ENCODE data around the gene NPSR1. TPM values are rescaled to one million over a fixed set of nuclear protein-coding genes. Genes with fewer than 3 reads are reported as not detected.

Gene NPSR1
- total RNA-seq, 4 donors from 2014 or later = not detected

DNA sequence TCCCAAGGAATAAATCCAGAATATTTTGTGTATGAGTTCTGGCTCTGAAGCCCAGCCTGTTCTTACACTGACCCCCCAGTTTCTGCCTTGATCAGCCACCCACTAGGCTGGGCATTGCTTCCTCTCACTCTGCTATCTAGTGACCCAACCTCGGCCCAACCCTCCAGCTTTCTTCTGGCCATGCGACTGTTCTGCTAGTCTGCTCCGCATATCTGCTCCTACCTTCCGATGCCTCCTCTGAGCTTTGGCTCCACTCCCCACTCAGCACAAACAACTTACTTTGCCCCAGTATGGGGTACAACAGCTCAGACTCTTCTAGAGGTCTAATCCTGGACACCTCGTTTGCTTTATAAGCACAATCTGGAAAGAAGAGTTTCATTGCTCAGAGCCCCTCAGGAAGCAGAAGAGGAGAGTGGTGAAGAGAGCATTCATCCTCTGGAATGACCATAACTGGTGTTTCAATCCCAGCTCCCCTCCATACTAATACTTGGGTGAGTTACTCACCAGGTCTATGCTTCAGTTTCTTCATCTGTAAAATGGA lies 99.6 kb downstream of the NPSR1 start:
- H3K9me3 ChIP-seq = no peaks in the 10 kb centered on the region
- TF ChIP-seq EP300 (IDR thresholded peaks at IDR 0.05) (no peak), POLR2A (IDR thresholded peaks at IDR 0.05; ENCODE audit: low read depth) (no peak), POLR2AphosphoS5 (IDR thresholded peaks at IDR 0.05) (no peak)
- TF ChIP-seq, protein P1, sequence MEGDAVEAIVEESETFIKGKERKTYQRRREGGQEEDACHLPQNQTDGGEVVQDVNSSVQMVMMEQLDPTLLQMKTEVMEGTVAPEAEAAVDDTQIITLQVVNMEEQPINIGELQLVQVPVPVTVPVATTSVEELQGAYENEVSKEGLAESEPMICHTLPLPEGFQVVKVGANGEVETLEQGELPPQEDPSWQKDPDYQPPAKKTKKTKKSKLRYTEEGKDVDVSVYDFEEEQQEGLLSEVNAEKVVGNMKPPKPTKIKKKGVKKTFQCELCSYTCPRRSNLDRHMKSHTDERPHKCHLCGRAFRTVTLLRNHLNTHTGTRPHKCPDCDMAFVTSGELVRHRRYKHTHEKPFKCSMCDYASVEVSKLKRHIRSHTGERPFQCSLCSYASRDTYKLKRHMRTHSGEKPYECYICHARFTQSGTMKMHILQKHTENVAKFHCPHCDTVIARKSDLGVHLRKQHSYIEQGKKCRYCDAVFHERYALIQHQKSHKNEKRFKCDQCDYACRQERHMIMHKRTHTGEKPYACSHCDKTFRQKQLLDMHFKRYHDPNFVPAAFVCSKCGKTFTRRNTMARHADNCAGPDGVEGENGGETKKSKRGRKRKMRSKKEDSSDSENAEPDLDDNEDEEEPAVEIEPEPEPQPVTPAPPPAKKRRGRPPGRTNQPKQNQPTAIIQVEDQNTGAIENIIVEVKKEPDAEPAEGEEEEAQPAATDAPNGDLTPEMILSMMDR (IDR thresholded peaks at IDR 0.05) = no peak
- intact Hi-C loops (cut with DNase I) = no loop called here
- no peak overlapping the region for H3K27ac ChIP-seq (replicated peaks in 1 of 4)
- no peak overlapping the region for H3K4me3 ChIP-seq
- no peak for DNase-seq (ENCODE audit: extremely low spot score)
- 91% methylated on average over 5 of the region's 5 CpGs for WGBS
- H3K36me3 ChIP-seq = no peaks in the 10 kb centered on the region
- H3K27me3 ChIP-seq = no peaks in the 10 kb centered on the region
- H3K4me1 ChIP-seq = no peaks in the 10 kb centered on the region

DNA sequence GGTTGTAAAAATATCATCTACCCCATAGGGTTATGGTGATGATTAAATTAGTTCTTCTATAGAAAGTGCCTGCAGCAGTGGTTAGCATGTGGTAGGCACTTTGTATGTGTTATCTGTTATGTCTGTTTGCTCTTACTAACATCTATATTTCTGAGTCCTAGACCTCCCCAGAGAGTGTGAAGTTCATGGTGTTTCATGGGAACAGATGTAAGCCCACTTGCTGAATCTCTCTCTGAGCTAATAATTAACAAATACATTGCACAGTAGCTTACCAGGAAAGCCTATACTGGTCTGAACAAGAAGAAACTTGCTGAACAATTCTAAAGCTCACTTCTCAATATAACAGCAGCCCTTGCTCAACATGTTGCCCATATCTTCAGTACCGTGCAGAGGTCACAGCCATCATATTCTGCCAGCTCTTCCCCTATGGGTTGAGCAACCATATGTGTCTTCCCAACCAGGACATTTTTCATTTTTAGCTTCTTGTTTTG lies 100.1 kb downstream of the NPSR1 start:
- intact Hi-C loops (cut with DNase I) = no loop called here

DNA sequence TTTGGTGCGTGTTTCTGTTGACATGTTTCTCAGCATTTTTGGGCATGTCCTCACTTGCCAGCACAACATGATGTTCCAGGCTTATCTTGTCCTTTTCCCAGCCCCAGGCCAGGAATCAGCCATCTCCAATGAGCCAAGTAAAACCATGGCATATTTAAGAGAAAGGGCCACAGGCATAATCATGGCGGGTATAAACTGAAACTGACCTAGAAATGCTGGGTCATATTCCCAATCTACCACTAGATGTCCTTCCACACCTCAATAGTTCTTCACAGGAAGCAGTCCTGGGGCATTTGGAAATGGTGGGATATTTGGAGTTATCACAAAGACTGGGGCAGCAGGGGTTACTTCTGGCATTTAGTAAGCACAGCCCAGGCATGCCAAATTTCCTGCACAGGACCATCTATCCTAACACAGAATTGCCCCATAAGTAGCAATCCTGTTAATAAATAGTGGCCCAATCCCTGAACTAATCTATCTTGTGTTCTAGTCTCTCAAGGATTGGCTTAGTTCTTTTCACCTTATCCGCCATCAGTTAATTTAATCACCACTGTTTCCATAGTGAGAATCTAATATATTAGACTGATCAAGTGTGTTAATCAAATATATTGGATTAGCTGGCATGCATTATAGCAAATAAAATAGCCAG lies 101.6 kb downstream of the NPSR1 start:
- TF ChIP-seq, protein P1 (IDR thresholded peaks at IDR 0.05) = peak in 1 of 3 experiments; percentile 29
- TF ChIP-seq POLR2AphosphoS5 (IDR thresholded peaks at IDR 0.05) (no peak), EP300 (IDR thresholded peaks at IDR 0.05) (no peak), POLR2A (IDR thresholded peaks at IDR 0.05; ENCODE audit: low read depth) (no peak)
- intact Hi-C loops (cut with DNase I) = no loop called here
- Histone ChIP-seq H3K27ac (replicated peaks in 1 of 4) (no peak overlapping the region), H3K4me3 (no peak overlapping the region), H3K4me1 (no peaks in the 10 kb centered on the region), H3K9me3 (no peaks in the 10 kb centered on the region), H3K27me3 (no peaks in the 10 kb centered on the region), H3K36me3 (no peaks in the 10 kb centered on the region)
- no peak for DNase-seq (ENCODE audit: extremely low spot score)
- 69% methylated on average over 3 of the region's 3 CpGs for WGBS

More for the DNA sequence above, 100.1 kb downstream of the NPSR1 start:
- Histone ChIP-seq H3K36me3 (no peaks in the 10 kb centered on the region), H3K9me3 (no peaks in the 10 kb centered on the region), H3K27ac (replicated peaks in 1 of 4) (no peak overlapping the region), H3K4me1 (no peaks in the 10 kb centered on the region), H3K27me3 (no peaks in the 10 kb centered on the region), H3K4me3 (no peak overlapping the region)
- WGBS = 78% methylated on average over 1 of the region's 1 CpG
- no peak for TF ChIP-seq POLR2A (IDR thresholded peaks at IDR 0.05; ENCODE audit: low read depth)
- TF ChIP-seq, protein P1 (IDR thresholded peaks at IDR 0.05) = no peak
- no peak for TF ChIP-seq EP300 (IDR thresholded peaks at IDR 0.05)
- TF ChIP-seq POLR2AphosphoS5 (IDR thresholded peaks at IDR 0.05) = no peak
- DNase-seq (ENCODE audit: extremely low spot score) = no peak

DNA sequence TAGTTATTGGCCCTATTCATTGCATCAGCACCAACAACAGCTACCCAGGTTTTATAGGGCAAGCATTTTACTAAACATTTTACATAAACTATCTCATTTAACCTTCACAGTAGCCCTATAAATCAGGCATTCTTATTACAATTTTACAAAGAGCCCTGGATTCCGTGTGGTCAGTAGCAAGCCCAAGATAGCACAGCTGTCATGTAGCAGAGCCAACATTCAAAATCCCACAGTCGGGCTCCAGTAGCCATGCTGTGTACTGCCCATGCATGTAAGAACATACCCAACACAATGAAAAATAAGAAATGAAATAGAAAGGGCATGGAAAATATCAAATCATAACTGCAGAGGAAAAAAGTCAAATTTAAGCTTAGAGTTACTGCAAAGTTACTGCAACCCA lies 102.3 kb downstream of the NPSR1 start:
- H3K4me3 ChIP-seq = no peak overlapping the region
- DNase-seq (ENCODE audit: extremely low spot score) = no peak
- no peaks in the 10 kb centered on the region for H3K27me3 ChIP-seq
- no peaks in the 10 kb centered on the region for H3K4me1 ChIP-seq
- no peaks in the 10 kb centered on the region for H3K36me3 ChIP-seq
- 61% methylated on average over 2 of the region's 2 CpGs for WGBS
- intact Hi-C loops (cut with DNase I) = no loop called here
- H3K27ac ChIP-seq (replicated peaks in 1 of 4) = no peak overlapping the region
- H3K9me3 ChIP-seq = no peaks in the 10 kb centered on the region
- TF ChIP-seq, protein P1 (IDR thresholded peaks at IDR 0.05) = no peak
- TF ChIP-seq POLR2AphosphoS5 (IDR thresholded peaks at IDR 0.05) (no peak), EP300 (IDR thresholded peaks at IDR 0.05) (no peak), POLR2A (IDR thresholded peaks at IDR 0.05; ENCODE audit: low read depth) (no peak)
